Transverse colon (tissue), 3 donors: ENCODE results near the gene ZBTB7B.

Experiments
- CTCF ChIP-seq, 5 experiments: fragments of 200-600 bp in 3 of 5; fragments of 450-650 bp in 2 of 5; sonication (generic) in 3 of 5; IDR thresholded peaks; 1 replicate in 2 of 5; 2 replicates in 3 of 5; pipeline ENCODE4 v1.5.1; 2016 to 2017; ENCODE audit warnings: antibody characterized with exemption in 5 of 5, inconsistent platforms in 3 of 5, mild to moderate bottlenecking in 2 of 5, moderate library complexity in 1 of 5
- POLR2A ChIP-seq: fragments of 450-650 bp; IDR thresholded peaks from one replicate; pipeline ENCODE4 v1.6.1; 2016; ENCODE audit warnings: antibody characterized with exemption, mild to moderate bottlenecking, moderate library complexity

- TF ChIP-seq CTCF (IDR thresholded peaks at IDR 0.05) (no peak), POLR2A (no peak)
Observed at GRCh38 chr1:155009742-155010141, 7.1 kb downstream of the ZBTB7B start.
